Measurements from ENCODE around the gene KCND3.

GRCh38 chr1:111878091-111878490 is 111.4 kb downstream of the KCND3 start:
- TF ChIP-seq GATA2 (IDR thresholded peaks at IDR 0.05; ENCODE audit: low read depth, low read length): no peak
- TF ChIP-seq GATA3 (IDR thresholded peaks at IDR 0.05; ENCODE audit: low read depth, low read length): no peak
